GM21381 (cell line): ENCODE measurements around the gene RBM34.
"Not testable (repeated sequence)": the region's sequence is repeated elsewhere in the genome, so short reads cannot be mapped to it uniquely, and the experiment has no call there.

Experiments used
- ATAC-seq: cut with Tn5 transposase; IDR thresholded peaks from one replicate; pipeline ENCODE4 v1.9.1; 2021; ENCODE audit warnings: mild to moderate bottlenecking, moderate library complexity; ENCODE audit not compliant: unreplicated experiment

The RBM34 gene, protein sequence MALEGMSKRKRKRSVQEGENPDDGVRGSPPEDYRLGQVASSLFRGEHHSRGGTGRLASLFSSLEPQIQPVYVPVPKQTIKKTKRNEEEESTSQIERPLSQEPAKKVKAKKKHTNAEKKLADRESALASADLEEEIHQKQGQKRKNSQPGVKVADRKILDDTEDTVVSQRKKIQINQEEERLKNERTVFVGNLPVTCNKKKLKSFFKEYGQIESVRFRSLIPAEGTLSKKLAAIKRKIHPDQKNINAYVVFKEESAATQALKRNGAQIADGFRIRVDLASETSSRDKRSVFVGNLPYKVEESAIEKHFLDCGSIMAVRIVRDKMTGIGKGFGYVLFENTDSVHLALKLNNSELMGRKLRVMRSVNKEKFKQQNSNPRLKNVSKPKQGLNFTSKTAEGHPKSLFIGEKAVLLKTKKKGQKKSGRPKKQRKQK

DNA sequence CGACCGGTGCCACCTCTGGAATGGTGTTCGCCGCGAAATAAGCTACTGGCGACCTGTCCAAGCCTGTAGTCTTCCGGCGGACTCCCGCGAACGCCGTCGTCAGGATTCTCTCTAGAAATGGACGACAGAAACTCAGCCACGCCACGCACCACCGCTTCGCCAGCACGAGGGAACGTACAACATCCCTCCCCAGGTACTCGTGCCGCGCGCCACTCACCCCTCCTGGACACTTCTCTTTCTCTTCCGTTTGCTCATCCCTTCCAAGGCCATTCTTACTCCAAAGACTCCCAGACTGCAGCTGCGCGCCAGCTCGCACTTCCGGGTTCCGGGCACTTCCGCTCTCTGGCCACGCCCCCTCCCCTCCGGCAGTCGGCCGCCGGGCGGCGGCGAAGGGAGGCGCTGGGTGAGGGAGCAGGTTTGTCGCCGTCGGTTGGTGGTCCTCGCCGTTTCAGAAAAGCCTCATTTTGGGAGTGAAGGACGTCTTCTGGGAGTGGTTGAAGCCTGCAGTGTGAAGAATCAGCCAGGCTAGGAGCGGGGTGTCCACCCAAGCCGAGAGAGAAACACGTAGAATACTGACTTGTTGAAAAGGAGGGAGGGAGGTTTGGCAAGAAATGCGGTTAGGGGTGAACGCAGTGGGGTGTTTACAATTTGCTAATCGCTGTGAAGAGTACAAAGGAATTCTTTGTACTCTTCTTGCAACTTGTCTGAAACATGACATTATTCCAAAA, at the start of gene RBM34:
Gene RBM34 (minus strand): TSS at position 294 of the 728 bp plus-strand sequence. CDS start 24 bp downstream, at position 270.
- peak; percentile 96 for ATAC-seq

DNA sequence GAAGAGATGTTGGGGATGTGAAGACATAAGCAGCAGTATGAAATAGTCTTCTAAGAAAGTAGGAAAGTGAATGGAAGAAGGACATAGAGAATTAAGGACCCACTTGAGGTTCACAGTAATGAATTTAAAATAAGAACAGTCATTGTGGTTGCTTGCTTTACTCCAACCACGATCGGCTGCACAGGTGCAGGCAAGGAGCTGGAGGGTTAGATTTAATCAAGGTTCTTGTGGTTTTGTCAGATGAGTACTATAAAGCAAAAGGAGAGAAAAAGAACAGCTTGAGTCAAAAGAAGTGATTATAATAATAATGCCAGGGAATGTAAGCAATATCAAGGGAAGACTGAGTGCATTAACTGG, 46.1 kb upstream of the RBM34 start:
- no peak for ATAC-seq

- ATAC-seq, result no peak
Observed at GRCh38 chr1:235206533-235207208, 45.6 kb upstream of the RBM34 start.

DNA sequence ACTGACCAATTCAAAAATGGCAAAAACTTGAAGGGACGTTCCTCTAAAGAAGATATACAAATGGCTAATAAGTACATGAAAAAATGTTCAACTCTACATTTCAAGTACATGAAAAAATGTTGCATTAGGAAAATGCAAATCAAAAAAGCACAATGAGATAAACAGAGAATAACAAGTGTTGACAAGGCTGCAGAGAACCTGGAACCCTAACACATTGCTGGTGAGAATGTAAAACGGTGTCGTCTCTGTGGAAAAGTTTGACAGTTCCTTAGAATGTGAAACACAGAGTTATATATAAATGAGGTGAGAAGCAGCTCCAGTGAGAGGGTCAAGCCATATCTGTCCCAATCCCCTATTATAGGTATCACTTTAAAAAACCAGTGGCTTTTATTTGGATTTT, 44.6 kb upstream of the RBM34 start:
- ATAC-seq, result no peak

DNA sequence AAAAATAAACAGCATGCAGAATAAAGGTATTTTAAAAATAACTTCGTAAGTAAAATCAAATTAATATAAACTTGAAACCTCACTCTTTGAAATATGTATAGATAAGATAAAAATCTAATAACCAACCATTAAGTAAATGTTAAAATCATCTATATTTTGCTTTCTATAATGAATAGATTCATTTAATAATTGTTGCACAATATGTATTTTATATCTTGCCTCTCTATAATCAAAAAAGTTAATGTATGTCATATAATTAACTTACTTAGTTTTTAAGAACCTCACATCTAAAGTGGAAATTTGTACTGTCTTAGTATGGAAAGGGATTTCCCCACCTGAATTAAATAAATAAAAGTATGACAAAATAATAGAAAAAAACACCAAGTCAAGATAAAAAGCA, 42.4 kb upstream of the RBM34 start:
- ATAC-seq, result no peak

GRCh38 chr1:235202447-235202846, 41.4 kb upstream of the RBM34 start:
- ATAC-seq, result not testable (repeated sequence)

- ATAC-seq, result no peak
Observed at GRCh38 chr1:235199441-235199840, 38.4 kb upstream of the RBM34 start.

DNA sequence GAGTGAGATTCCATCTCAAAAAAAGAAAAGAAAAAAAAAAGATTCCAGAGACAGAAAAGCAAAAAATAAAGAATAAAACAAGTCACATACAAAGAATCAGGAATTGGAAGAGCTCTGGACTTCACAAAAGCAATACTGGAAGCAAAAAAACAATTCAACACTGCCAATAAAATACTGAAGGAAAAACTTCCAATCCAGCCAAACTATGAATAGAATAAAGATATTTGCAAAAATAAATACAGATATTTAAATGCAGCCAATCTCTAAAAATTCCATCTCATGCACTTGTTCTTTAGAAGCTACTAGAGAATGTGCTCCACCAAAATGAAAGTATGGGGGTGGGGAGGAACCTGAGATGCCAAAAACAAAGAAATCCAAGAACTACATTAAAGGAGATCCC, 29.4 kb upstream of the RBM34 start:
- no peak for ATAC-seq

DNA sequence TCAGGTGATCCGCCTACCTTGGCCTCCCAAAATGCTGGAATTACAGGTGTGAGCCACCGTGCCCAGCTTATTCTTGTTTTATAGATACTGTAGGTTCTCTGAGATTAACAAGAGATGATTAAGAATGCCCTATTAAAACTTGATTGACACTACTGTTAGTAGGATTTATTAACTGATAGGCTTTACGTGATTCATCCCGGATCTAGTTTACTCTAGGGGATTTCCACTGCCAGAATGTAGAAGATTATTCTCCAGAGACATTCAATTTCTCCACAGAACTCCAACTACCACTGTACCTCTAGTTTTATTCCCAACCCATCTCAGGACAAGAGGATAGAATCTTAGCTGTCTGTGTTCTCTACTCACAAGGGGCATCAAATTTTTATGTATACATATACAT, 26.3 kb upstream of the RBM34 start:
- no peak for ATAC-seq

GRCh38 chr1:235181561-235182245, 20.7 kb upstream of the RBM34 start:
- ATAC-seq, result no peak

DNA sequence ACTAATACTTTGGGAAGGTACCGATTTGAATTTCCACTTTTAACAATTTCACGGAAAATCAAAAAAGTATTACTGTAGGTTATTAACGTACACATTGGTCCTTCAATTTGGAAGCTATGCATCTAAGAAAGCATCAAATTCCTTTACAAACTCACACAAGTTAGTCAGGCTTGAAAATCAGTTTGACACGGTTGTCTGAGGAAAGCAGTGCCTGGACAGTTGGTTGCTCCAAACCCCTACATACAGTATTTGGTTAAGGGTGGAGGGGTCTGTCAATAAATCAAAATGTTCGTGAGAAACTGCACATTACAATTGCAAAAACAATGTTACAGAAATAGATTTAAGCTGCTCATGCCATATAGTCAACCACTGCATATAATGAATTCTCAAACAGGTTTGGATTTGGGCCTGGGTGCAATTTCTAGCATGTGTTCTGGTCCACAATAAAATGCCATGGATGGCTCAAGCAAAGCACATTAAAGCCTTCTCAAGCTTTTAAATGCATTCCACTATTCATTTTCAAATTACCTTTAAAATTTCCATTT, 19.9 kb upstream of the RBM34 start:
- no peak for ATAC-seq

- no peak for ATAC-seq
Observed at GRCh38 chr1:235176486-235176885, 15.4 kb upstream of the RBM34 start.

GRCh38 chr1:235169986-235170385, 8.9 kb upstream of the RBM34 start:
- no peak for ATAC-seq

DNA sequence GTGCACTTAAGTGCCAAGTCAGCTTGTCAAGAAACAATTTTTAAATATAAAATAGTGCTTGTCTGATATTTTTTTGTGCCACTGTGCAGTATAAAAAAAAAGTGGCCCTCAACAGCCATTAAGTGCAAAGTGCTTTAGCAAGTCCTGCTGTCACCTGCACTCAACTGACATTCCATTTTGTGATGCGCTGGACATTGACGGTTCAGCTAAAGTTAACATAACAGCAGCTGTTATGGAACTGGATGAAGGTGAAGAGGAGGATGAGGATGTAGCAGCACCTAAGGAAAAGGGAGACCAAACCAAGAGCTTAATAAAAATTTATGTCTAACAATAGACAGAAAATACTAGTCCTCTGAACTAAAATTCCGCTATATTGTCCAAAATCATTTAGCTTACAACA, 7.3 kb upstream of the RBM34 start:
- ATAC-seq, result no peak

DNA sequence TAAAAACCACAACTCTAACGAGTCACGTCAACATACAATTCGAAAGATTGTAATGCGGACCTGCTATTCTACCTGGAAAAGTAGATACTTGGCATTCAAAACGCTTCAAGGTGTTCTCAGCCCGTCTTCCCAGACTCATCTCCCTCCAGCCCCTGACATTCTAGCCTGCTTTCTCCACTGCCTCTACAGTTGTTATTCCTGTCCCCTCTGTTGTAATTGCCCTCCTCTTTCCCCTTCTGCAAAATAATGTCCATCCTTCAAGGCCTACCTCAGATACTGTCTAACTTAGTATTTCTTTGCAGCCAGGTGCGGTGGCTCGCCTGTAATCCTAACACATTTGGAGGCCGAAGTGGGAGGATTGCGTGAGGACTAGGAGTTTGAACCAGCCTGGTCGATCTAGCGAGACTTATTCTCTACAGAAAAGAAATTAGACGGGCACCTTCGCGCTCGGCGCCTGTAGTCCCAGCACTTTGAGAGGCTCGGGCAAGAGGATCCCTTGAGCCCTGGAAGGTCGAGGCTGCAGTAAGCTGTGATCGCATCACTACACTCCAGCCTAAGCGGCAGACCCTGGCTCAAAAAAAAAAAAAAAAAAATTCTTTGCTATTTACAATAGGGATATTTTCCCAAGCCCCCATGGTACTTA, 756 bp upstream of the RBM34 start:
- ATAC-seq, result no peak

- ATAC-seq, result peak; percentile 18
Observed at GRCh38 chr1:235160383-235160956, 580 bp downstream of the RBM34 start.

DNA sequence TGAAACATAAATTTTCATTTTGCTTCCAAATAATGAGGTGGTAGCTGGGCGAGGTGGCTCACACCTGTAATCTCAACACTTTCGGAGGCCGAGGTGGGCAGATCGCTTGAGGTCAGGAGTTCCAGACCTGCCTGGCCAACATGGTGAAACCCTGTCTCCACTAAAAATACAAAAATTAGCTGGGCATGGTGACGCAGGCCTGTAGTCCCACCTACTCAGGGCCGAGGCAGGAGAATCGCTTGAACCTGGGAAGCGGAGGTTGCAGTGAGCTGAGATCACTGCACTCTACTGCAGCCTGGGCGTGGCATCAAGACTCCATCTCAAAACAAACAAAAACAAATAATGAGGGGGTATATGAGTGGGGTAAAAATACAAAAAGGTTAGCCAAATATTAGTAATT, 1.1 kb downstream of the RBM34 start:
- ATAC-seq, result not testable (repeated sequence)

GRCh38 chr1:235159284-235159683, 1.8 kb downstream of the RBM34 start:
- ATAC-seq, result not testable (repeated sequence)

- no peak for ATAC-seq
Observed at GRCh38 chr1:235158680-235159079, 2.4 kb downstream of the RBM34 start.

GRCh38 chr1:235157150-235157549, 3.9 kb downstream of the RBM34 start:
- ATAC-seq, result no peak
